SK-N-SH treated with all-trans-retinoic acid at 6 μM for 48 hours (cell line): ENCODE results near the gene DRGX.

ENCODE experiments used
- CSRNP3 ChIP-seq: fragments of 250-450 bp; sonication (Bioruptor Pico); IDR thresholded peaks from 2 replicates; pipeline ENCODE4 v1.5.1; 2021; ENCODE audit warnings: mild to moderate bottlenecking, moderate library complexity
- TSHZ2 ChIP-seq: fragments of 250-450 bp; sonication (Bioruptor Pico); IDR thresholded peaks from 2 replicates; pipeline ENCODE4 v1.5.0; 2020; ENCODE audit warnings: mild to moderate bottlenecking, moderate library complexity
- ZC3H10 ChIP-seq: fragments of 250-450 bp; sonication (Bioruptor Pico); IDR thresholded peaks from 2 replicates; pipeline ENCODE4 v1.5.1; 2021; ENCODE audit warnings: mild to moderate bottlenecking, moderate library complexity

The DRGX gene

GRCh38 chr10:49314806-49315205 lies 81.1 kb downstream of the DRGX start (continued):
- TF ChIP-seq CSRNP3 = no peak
- no peak for TF ChIP-seq ZC3H10 (CRISPR knock-in tag)
- TF ChIP-seq TSHZ2 (CRISPR knock-in tag) = no peak
